Nephron (organoid): ENCODE results near the gene GADD45B.
A peak's percentile ranks its signal among the peaks of the same experiment; 100 is the strongest.
"Not testable (repeated sequence)": the region's sequence is repeated elsewhere in the genome, so short reads cannot be mapped to it uniquely, and the experiment has no call there.

Experiments used
- H3K27ac Mint-ChIP-seq, 3 experiments: 2 replicates each; pipeline ENCODE4 v1.8.0; 2020; ENCODE audit warnings: mixed read lengths in 3 of 3, mild to moderate bottlenecking in 2 of 3, moderate library complexity in 1 of 3
- H3K27me3 Mint-ChIP-seq: 2 replicates; pipeline ENCODE4 v1.8.0; 2021; ENCODE audit warnings: low read depth, mild to moderate bottlenecking, moderate library complexity, mixed read lengths
- H3K36me3 Mint-ChIP-seq: 2 replicates; pipeline ENCODE4 v1.8.0; 2020; ENCODE audit warnings: low read depth, mixed read lengths
- H3K4me1 Mint-ChIP-seq: 2 replicates; pipeline ENCODE4 v1.8.0; 2020; ENCODE audit warnings: mixed read lengths
- H3K4me3 Mint-ChIP-seq, 3 experiments: 2 replicates each; pipeline ENCODE4 v1.8.0; 2020; ENCODE audit warnings: mild to moderate bottlenecking in 3 of 3, mixed read lengths in 3 of 3, moderate library complexity in 2 of 3
- H3K9me3 Mint-ChIP-seq: 2 replicates; pipeline ENCODE4 v1.8.0; 2020; ENCODE audit warnings: mixed read lengths
- CTCF ChIP-seq, 3 experiments: fragments of 200-600 bp; sonication (generic); IDR thresholded peaks; one replicate each; pipeline ENCODE4 v1.5.0; 2021; ENCODE audit warnings: antibody characterized with exemption in 3 of 3; ENCODE audit not compliant: unreplicated experiment in 3 of 3

Gene GADD45B

GRCh38 chr19:2469102-2469914 lies 6.6 kb upstream of the GADD45B start:
- no peak overlapping the region for H3K4me3 Mint-ChIP-seq
- no peaks in the 10 kb centered on the region for H3K36me3 Mint-ChIP-seq
- peaks cover 4% of the 10 kb centered on the region for H3K4me1 Mint-ChIP-seq
- H3K9me3 Mint-ChIP-seq, result no peaks in the 10 kb centered on the region
- peaks cover 6% of the 10 kb centered on the region for H3K27me3 Mint-ChIP-seq
- peak overlapping the region in 1 of 3 experiments; percentile 34 for H3K27ac Mint-ChIP-seq
- no peak for TF ChIP-seq CTCF (IDR thresholded peaks at IDR 0.05; ENCODE audit: unreplicated experiment in 3 of 3)

- not testable (repeated sequence) for H3K27me3 Mint-ChIP-seq, H3K4me1 Mint-ChIP-seq, H3K9me3 Mint-ChIP-seq, H3K27ac Mint-ChIP-seq, H3K4me3 Mint-ChIP-seq, H3K36me3 Mint-ChIP-seq
These were observed 6.1 kb upstream of the GADD45B start for GRCh38 chr19:2469915-2470200.

GRCh38 chr19:2474232-2475017 lies 1.5 kb upstream of the GADD45B start:
- TF ChIP-seq CTCF (IDR thresholded peaks at IDR 0.05; ENCODE audit: unreplicated experiment in 3 of 3), result peak; percentile 98 to 99 (median 99)

GRCh38 chr19:2475018-2475701 lies 767 bp upstream of the GADD45B start:
- Mint-ChIP-seq H3K27me3 (peaks cover 32% of the 10 kb centered on the region), H3K36me3 (no peaks in the 10 kb centered on the region), H3K4me1 (peaks cover 19% of the 10 kb centered on the region), H3K9me3 (no peaks in the 10 kb centered on the region), H3K27ac (no peak overlapping the region), H3K4me3 (peak overlapping the region; percentile 68 to 80 (median 77))
- no peak for TF ChIP-seq CTCF (IDR thresholded peaks at IDR 0.05; ENCODE audit: unreplicated experiment in 3 of 3)

More at GRCh38 chr19:2474232-2475017, 1.5 kb upstream of the GADD45B start:
- peaks cover 28% of the 10 kb centered on the region for H3K27me3 Mint-ChIP-seq
- H3K36me3 Mint-ChIP-seq, result no peaks in the 10 kb centered on the region
- H3K4me1 Mint-ChIP-seq, result peaks cover 22% of the 10 kb centered on the region
- H3K9me3 Mint-ChIP-seq, result no peaks in the 10 kb centered on the region
- H3K27ac Mint-ChIP-seq, result no peak overlapping the region
- peak overlapping the region; percentile 68 to 75 (median 70) for H3K4me3 Mint-ChIP-seq

- Mint-ChIP-seq H3K36me3 (no peaks in the 10 kb centered on the region), H3K4me1 (peaks cover 19% of the 10 kb centered on the region), H3K27me3 (peaks cover 40% of the 10 kb centered on the region), H3K27ac (peak overlapping the region; percentile 14 to 61 (median 48)), H3K4me3 (peak overlapping the region; percentile 93 to 97 (median 96)), H3K9me3 (no peaks in the 10 kb centered on the region)
- TF ChIP-seq CTCF (IDR thresholded peaks at IDR 0.05; ENCODE audit: unreplicated experiment in 3 of 3), result no peak
These were observed 669 bp downstream of the GADD45B start for GRCh38 chr19:2476451-2477140.
